Measurements from ENCODE around the gene PAF1. TPM values are rescaled to one million over a fixed set of nuclear protein-coding genes. Genes with fewer than 3 reads are reported as not detected.
A peak's percentile ranks its signal among the peaks of the same experiment; 100 is the strongest.

Gene PAF1
- total RNA-seq, 1 donor from 2014 or later, result 36.7 TPM

DNA sequence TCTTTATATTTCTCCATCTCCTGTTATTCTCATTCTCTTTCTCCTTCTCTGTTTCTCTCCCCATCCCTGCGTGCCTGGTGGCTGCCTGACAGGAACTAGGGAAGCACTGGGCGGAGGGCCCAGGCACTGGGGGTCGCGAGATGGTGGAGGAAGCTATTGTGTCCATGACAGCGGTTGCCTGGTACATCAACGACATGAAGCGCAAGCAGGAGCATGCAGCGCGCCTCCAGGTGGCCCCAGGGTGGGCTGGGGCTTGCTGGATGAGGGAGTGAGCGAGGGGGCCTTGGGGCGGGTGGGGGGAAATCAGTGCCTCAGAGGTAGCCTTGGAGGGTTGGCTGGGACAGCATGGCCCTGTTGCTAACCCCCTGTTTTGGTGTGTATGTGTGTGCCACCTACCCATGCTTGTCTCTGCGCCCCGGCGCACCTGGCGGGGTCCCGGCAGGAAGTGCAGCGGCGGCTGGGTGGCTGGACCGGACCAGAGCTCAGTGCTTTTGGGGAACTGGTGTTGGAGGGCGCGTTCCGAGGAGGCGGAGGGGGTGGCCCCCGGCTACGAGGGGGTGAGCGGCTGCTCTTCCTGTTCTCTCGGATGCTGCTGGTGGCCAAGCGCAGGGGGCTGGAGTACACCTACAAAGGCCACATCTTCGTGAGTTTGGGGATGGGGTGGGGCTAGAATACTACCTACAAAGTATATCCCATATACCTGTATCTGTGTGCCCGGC, 26.7 kb upstream of the PAF1 start:
- DNase-seq (ENCODE audit: low spot score in 2 of 2) (no peak), FAIRE-seq (no peak)

DNA sequence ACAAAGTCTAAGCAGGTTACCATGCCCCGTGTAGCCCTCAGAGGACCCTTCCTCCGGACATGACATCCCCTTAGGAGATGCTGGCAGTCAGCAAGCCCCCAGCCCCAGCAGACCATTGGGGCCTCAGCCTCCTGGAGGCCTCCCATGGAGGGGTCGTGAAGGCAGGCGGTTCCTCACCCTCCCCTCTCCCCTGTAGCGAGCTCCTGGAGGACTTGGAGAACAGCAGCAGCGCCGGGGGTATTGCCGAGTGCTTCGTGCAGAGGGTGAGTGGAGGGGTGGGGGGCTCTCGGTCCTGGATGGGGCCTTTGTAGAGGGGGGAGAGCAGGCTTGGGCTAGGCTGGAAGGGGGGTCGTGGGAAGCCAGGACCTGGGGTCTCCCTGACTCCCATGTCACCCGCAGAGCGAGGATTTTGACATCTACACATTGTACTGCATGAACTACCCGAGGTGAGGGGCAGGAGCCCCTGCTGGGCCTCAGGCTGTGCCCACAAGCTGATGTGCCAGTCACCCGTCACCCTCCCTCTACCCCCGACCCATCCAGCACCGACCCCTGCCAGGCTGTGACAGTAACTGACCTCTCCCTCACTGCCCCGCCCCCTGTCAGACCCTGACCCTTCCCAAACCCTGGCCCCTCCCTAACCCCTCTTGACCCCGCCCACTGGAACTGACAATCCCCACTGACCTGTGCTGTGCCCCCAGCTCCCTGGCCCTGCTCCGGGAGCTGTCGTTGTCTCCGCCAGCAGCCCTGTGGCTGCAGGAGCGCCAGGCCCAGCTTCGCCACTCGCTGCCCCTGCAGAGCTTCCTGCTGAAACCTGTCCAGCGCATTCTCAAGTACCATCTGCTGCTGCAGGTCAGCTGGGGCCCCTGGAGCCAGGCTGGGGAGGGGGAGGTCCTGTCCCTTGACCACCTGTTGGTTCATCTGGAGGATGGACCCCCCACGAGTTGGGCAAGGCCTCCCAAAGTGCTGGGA, 25.5 kb upstream of the PAF1 start:
- no peak for FAIRE-seq
- DNase-seq (ENCODE audit: low spot score in 2 of 2), result no peak

DNA sequence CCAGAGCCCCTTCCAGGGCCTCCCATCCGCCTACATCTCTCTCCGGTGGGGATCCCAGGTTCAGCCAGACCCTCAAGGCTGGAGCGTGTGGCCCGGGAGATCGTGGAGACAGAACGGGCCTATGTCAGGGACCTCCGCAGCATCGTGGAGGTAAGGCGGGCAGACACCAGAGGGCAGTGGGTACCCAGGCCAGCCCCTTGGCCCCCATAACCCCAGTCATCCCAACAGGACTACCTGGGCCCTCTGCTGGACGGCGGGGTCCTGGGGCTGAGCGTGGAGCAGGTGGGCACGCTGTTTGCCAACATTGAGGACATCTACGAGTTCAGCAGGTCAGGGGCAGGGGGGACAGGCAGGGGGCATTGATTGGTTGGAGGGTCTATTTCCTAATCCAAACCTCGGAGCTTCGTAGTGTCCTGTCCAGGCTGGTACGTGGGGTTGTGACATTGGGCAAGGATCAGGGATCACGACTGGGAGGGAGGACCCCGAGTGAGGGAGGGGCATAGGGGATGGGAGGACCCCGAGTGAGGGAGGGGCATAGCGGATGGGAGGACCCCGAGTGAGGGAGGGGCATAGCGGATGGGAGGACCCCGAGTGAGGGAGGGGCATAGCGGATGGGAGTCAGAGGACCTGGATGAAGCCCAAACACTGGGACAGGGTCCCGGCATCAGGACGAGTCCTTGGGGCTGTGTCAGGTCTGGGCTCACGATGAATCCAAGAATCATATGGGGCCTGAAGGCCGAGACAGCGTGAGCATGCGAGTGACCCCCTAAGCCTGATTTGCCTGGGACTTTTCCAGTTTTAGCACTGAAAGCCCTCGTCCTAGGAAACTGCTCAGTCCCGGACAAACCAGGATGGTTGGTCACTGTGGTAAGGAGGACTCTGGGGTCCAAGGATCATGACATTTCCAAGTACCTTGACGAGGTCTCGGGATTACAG, 24.5 kb upstream of the PAF1 start:
- FAIRE-seq, result no peak
- no peak for DNase-seq (ENCODE audit: low spot score in 2 of 2)

DNA sequence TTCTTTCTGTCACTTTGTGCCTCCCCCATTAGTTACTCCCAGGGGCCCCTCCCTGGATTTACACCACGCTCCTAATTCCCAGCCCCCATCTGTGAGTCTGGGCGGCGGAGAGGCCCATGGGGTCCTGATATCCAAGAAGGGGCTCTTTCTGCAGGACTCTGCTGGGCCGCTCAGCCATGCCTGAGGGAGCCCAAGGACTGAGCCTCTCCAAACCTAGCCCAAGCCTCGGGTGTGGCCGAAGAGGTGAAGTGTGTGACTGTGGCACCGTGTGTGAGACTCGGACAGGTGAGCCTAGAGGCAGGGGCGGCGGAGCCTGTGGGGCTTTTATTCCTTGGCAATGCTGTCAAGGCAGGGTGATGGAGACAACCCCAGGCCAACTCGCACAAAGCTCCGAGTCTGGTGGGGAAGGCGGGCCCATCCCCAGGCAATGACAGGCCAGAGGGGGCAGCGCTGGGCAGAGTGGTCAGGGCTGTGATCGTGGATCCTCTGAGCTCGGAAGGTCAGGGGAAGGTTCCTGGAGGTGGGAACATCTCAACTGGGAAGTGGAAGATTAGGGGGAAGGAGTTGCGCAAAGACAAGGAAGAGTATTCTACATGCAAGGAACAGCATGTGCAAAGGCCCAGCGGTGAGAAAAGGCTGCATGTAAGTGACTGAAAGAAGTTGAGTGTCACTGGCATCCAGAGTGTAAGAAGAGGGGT, 23.2 kb upstream of the PAF1 start:
- no peak for FAIRE-seq
- no peak for DNase-seq (ENCODE audit: low spot score in 2 of 2)

DNA sequence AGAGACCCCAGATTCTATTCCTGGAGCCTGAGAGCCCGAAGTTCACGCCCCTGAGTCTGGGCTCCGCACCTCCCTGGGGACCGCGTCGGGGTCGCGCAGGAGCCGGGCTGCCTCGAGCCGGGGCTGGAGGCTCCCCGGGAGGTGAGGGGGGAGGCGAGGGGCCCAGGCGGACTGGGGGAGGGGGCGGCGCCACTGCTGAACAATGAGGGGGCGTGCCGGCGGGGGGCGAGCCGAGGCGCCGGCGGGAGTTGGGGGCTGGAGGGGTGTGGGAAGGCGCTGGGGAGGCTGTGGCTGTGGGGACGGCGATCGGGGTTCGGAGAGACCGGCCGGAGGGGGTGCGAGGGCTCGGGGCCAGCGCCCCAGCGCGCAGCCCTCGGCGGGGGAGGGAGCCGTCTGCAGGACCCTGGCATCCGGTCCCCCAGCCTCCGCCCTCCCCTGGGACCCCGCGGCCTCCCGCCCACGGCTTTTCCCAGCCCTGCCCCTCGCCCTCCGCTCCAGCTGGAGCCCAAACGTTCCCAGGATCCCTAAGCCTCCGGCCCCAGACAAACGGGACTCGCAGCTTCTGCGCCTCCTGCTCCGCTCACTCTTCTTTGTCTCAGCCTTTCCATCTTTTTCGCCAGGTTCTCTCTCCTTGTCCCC, 22.5 kb upstream of the PAF1 start:
- FAIRE-seq, result no peak
- peak in 1 of 2 donors; percentile 66 for DNase-seq (ENCODE audit: low spot score in 2 of 2)

DNA sequence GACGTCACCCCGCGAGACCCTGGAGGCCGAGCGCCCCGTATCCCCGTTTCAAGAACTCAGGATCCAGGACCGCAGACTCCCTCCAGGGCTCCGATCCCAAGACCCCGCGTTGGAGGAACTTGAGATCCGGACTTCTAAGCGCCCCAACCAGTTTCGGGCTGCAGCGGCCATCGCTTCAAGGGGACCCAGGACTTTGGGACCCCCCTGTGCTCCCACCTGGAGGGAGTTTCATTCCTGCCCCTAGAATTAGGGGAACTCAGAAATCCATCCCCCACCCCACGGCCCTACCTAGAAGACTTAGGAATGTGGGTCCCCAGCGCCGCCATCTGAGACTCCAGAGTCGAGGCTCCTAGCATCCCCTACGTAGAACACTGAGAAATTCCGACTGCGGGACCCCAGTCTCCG, 22.0 kb upstream of the PAF1 start:
- FAIRE-seq, result no peak
- no peak for DNase-seq (ENCODE audit: low spot score in 2 of 2)

DNA sequence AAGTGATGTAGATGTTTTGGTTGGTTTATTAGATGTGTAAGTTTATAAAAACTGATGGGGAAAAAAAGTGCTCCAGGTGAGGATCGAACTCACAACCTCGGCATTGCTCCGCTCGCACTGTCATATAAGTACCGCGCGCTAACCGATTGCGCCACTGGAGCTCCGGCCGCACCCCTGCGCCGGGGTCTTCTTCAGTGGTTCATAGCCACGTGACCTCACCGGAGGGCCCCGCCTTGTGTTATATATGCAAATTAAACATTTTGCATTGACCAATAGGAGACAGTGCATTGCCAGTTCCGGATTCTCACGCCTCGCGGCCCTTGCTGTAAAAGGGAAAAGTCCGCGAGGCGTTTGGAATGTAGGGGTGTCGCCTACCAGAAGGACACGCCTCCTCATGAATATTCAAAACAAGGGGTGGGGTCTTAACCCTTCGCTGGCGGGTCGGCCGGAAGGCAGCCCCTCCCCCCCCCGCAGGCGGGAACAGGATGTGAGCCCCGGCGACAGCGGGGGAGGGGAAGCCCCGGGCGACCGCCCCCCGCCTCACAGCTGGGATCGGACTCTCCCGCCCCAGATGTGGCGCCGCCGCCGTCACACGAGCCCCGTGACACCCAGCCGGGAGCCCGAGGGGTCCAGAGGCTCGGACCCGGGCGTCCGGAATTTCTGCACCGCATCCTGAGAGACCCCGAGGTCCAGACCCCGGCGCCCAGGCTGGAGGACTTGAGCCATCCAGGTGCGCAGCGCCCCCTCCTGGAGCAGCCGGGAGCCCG, 21.4 kb upstream of the PAF1 start, which contains the start of gene PLEKHG2:
Gene PLEKHG2 (plus strand): TSS at position 570 of the 767 bp plus-strand sequence. CDS start 1,418 bp downstream, outside the sequence.
- FAIRE-seq (peak; percentile 91), DNase-seq (ENCODE audit: low spot score in 2 of 2) (peak; percentile 98)

DNA sequence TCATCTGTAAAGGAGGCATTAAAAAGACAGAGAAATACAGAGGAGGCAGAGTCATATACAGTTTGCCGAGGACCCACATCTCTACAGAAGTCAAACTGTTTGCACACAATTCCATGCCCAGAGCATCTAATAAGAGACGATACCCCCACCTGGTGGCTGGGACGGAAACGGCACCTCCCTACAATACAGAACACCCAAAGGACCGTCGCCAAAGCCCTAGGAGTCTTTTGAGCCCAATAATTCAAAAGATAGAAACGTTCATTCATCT, 20.9 kb upstream of the PAF1 start:
- FAIRE-seq, result no peak
- DNase-seq (ENCODE audit: low spot score in 2 of 2), result peak; percentile 76 to 86

DNA sequence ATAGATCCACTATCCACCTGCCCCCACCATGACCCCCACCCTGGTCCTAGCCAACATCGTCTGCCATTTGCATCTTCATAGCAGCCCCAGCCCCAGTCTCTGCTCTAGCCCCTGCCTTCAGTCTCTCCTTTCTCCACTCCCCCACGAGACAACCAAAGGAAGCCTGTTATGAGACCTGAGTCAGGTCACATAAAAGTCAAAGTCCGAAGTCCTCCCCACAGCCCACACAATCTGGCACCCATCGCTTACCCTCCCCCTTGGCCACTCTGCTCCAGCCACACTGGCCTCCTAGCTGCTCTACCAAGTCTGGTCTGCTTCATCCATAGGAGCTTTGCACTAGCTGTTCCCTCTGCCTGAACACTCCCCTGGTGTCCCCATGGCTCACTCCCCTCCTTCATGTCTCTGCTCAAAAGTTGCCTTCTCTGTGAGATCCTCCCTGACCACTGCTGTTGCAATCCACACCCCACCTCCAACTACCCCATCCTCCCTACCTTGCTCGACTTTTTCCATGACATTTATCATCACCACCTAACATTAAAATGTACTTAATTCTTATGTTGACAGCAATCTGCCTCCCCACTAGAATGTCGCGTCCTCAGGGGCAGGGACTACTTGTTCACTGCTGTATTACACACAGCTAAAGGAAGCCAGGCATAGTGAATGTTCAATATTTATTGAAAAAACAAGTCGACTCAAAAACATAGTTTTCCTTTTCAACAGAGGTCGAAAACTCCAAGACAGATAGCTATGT, 20.4 kb upstream of the PAF1 start:
- DNase-seq (ENCODE audit: low spot score in 2 of 2) (no peak), FAIRE-seq (no peak)

DNA sequence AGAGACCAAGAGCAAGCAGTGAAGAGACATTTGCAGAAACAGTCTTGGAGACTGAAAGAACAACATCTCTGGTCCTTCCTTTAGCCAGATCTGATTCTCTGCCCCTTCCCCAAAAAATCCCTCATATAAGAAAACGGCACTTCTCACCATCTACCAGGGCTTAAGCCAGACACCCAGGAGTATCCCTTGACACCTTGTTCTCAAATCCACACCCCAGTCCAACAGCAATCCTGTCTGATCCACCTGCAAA, 19.9 kb upstream of the PAF1 start:
- no peak for FAIRE-seq
- no peak for DNase-seq (ENCODE audit: low spot score in 2 of 2)

DNA sequence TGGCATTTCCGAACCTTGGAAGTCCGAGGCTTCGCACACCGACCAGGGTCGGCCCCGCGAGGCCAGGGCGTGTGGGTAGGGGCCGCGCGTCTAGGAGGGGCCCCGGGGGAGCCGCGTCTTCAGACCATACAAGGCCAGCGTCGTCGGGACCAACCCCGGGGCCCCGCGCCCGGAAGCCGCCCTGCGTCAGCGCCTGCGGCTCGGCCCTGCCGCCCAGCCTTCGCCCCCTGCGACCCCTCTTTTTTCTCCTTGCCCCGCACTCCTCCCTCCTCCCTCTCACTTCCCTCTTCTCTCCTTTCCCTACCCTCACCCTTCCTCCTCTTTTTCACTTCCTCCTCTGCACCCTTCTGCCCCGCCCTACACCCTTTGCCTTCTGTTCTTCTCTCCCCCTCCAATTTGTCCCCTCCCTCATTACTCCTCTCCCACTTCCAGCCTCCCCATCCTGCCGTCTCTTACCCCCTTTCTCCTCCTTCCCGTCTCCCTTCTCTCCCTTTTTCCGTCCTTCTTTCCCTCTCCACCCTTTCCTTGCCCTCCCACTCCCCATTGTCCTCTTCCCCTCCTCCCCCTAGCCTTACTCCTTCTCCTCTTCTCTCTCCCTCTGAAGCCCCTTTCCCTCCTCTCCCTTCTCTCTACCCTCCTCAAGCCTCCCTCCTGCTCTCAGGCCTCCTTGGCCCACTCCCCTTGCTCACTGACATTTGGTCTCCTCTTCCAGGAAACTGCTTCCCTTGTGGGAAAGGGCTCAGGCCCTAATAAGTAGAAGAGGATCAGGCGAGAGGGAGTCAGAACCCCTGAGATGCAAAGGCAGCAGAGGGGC, 19.3 kb upstream of the PAF1 start:
- DNase-seq (ENCODE audit: low spot score in 2 of 2), result no peak
- FAIRE-seq, result no peak

DNA sequence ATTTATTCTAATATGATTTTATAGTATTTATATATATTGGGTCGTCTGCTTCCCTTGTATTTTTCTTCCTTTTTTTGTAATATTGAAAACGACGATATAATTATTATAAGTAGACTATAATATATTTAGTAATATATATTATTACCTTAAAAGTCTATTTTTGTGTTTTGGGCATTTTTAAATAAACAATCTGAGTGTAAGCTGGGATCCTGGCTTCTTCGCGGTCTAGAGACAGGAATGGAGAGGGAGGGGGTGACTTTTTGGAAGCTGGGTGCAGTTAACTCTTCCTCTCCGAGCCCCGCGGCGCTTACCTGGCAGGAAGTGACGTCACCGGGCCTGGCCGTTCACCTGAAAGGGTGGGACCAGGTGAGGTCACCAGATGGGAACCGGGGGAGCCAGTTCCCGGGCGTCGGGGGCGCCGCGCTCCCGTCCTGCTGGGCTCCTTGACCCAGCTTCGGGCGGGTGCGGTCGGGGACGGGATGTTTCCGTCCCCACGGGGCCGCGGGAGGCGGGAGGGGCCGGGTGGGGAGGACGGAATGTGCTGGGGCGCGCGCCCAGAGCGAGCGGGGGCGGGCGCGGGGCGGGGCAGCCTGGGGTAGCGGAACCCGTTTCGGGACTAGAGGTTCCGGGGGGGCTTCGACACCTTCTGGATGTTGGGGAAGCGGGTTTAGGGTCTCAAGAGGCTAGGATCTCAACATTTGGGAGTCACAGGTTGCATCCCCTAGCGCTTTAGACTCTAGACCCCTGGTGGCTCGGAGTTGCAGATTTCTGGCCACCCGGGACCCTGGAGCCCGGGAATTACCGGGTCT, 18.5 kb upstream of the PAF1 start:
- peak; percentile 73 to 74 for DNase-seq (ENCODE audit: low spot score in 2 of 2)
- no peak for FAIRE-seq

DNA sequence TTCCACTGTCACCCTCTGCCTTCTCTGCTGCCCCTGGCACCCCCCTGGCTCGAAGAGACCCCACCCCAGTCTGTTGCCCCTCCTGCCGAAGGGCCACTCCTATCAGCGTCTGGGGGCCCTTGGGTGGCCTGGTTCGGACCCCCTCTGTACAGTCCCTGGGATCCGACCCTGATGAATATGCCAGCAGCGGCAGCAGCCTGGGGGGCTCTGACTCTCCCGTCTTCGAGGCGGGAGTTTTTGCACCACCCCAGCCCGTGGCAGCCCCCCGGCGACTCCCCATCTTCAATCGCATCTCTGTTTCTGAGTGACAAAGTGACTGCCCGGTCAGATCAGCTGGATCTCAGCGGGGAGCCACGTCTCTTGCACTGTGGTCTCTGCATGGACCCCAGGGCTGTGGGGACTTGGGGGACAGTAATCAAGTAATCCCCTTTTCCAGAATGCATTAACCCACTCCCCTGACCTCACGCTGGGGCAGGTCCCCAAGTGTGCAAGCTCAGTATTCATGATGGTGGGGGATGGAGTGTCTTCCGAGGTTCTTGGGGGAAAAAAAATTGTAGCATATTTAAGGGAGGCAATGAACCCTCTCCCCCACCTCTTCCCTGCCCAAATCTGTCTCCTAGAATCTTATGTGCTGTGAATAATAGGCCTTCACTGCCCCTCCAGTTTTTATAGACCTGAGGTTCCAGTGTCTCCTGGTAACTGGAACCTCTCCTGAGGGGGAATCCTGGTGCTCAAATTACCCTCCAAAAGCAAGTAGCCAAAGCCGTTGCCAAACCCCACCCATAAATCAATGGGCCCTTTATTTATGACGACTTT, 17.7 kb upstream of the PAF1 start:
- no peak for DNase-seq (ENCODE audit: low spot score in 2 of 2)
- FAIRE-seq, result no peak

DNA sequence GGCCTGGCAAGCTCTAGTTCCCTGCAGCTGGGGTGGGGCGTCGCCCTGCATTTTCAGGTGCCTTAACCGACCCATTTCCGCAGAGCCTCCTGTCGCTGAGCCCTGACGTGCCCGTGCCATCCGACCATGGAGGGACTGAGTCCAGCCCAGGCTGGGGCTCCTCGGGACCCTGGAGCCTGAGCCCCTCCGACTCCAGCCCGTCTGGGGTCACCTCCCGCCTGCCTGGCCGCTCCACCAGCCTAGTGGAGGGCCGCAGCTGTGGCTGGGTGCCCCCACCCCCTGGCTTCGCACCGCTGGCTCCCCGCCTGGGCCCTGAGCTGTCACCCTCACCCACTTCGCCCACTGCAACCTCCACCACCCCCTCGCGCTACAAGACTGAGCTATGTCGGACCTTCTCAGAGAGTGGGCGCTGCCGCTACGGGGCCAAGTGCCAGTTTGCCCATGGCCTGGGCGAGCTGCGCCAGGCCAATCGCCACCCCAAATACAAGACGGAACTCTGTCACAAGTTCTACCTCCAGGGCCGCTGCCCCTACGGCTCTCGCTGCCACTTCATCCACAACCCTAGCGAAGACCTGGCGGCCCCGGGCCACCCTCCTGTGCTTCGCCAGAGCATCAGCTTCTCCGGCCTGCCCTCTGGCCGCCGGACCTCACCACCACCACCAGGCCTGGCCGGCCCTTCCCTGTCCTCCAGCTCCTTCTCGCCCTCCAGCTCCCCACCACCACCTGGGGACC, 16.9 kb upstream of the PAF1 start:
- FAIRE-seq, result no peak
- DNase-seq (ENCODE audit: low spot score in 2 of 2), result no peak

DNA sequence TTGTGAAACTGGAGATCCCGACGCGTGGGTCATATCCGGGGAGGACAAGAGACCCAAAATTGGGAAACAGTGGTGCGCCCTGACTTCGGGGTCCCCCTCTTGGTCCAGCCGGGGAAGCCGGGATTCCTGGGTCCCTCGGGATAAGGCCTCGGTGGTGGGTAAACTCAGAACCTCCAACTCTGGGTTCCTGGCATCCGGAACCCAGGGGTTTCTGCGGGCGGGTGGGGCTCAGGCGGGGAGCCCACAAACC, 16.4 kb upstream of the PAF1 start:
- FAIRE-seq (no peak), DNase-seq (ENCODE audit: low spot score in 2 of 2) (no peak)

Data from frontal cortex (tissue), 4 donors.